ENCODE results near the gene HMCN2.

DNA sequence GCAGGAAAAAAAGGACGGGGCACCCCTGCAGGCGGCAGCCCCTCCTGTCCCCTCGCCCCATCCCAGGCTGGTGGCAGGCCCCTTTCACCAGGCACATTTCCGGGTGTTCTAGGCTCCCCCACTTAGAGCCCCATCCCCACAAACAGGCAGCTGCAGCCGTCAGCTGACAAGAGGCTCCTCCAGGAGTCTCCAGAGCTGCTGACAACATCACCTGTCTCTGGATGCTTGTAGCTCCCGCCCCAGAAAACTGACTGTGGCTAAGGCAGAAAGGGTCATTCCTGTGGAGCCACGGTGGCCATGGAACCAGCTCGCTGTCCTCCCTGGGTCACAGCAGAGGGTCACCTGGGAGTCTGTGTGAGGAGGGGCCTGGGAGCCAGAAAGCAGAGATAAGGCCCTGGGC lies 50.9 kb downstream of the HMCN2 start:
- TF ChIP-seq, protein P1, sequence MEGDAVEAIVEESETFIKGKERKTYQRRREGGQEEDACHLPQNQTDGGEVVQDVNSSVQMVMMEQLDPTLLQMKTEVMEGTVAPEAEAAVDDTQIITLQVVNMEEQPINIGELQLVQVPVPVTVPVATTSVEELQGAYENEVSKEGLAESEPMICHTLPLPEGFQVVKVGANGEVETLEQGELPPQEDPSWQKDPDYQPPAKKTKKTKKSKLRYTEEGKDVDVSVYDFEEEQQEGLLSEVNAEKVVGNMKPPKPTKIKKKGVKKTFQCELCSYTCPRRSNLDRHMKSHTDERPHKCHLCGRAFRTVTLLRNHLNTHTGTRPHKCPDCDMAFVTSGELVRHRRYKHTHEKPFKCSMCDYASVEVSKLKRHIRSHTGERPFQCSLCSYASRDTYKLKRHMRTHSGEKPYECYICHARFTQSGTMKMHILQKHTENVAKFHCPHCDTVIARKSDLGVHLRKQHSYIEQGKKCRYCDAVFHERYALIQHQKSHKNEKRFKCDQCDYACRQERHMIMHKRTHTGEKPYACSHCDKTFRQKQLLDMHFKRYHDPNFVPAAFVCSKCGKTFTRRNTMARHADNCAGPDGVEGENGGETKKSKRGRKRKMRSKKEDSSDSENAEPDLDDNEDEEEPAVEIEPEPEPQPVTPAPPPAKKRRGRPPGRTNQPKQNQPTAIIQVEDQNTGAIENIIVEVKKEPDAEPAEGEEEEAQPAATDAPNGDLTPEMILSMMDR (IDR thresholded peaks at IDR 0.05), result no peak
- TF ChIP-seq, protein P2, sequence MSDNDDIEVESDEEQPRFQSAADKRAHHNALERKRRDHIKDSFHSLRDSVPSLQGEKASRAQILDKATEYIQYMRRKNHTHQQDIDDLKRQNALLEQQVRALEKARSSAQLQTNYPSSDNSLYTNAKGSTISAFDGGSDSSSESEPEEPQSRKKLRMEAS (IDR thresholded peaks at IDR 0.05), result no peak
- TF ChIP-seq RAD21 (conservative IDR thresholded peaks at IDR 0.05 in 1 of 2, IDR thresholded peaks at IDR 0.05 in 1 of 2) (no peak), GATA3 (IDR thresholded peaks at IDR 0.05; ENCODE audit: borderline replicate concordance) (no peak), BHLHE40 (IDR thresholded peaks at IDR 0.05; ENCODE audit: low read depth, low read length) (no peak), NFE2L2 (conservative IDR thresholded peaks at IDR 0.05; ENCODE audit: low read length) (no peak), POLR2A (IDR thresholded peaks at IDR 0.05; ENCODE audit: low read length) (no peak), CHD2 (IDR thresholded peaks at IDR 0.05; ENCODE audit: low read length, partially characterized antibody) (no peak)
